GM12878 (cell line): Measurements from ENCODE around the gene LXN. TPM values are rescaled to one million over a fixed set of nuclear protein-coding genes. Genes with fewer than 3 reads are reported as not detected.

ENCODE experiments used
- ATAC-seq: fragments of 200-7000 bp; cut with Tn5 transposase; 3 replicates; pipeline ENCODE4 v1.9.1; 2020; ENCODE audit warnings: mild to moderate bottlenecking, moderate library complexity
- BruUV-seq: library from RNA; stranded (reverse); fragments of 400-500 nt; replicated peaks from 2 replicates; lab custom pipeline; 2021; lab: Mats Ljungman, UMichigan
- CTCF ChIA-PET: fragments of 300-600 bp; sonication (Branson Sonifier 250); formaldehyde crosslinking; extraction: SDS; loops from one replicate; lab custom pipeline; 2021; ENCODE audit warnings: inconsistent platforms; lab: Yijun Ruan, JAX
- POLR2A ChIA-PET: fragments of 350-600 bp; formaldehyde crosslinking; extraction: SDS; loops from one replicate; lab custom pipeline; 2021; ENCODE audit warnings: inconsistent platforms; lab: Charles Lee
- RAD21 ChIA-PET: fragments of 300-600 bp; sonication (Branson Sonifier 250); formaldehyde crosslinking; loops from one replicate; lab custom pipeline; 2023; ENCODE audit warnings: antibody characterized with exemption; ENCODE audit not compliant: unreplicated experiment; lab: Charles Lee
- SMC1A ChIA-PET: fragments of 300-600 bp; sonication (Branson Sonifier 250); formaldehyde crosslinking; loops from one replicate; lab custom pipeline; 2023; ENCODE audit not compliant: unreplicated experiment, uncharacterized antibody; lab: Charles Lee
- DNase-seq: peaks from one replicate; pipeline ENCODE4 v3.0.0-alpha.2; 2011; ENCODE audit warnings: low read depth, low spot score
- FAIRE-seq: peaks from 3 replicates; lab custom pipeline; 2011; peaks lifted over from hg19 to GRCh38; lab: Jason Lieb, UNC
- H2AFZ ChIP-seq: 2 replicates; pipeline ENCODE4 v1.6.0; 2011; ENCODE audit warnings: low read depth, low read length, control low read depth; ENCODE audit not compliant: control insufficient read depth
- H3K27ac ChIP-seq: 2 replicates; pipeline ENCODE4 v1.5.1; 2011; ENCODE audit warnings: control low read depth; ENCODE audit not compliant: control insufficient read depth, insufficient read depth
- H3K27me3 ChIP-seq, 2 experiments: replicated peaks in 1 of 2; 2 replicates each; pipeline versions ENCODE4 v1.6.0 to v1.6.1; 2011; ENCODE audit warnings: low read length in 1 of 2; ENCODE audit not compliant: control insufficient read depth in 2 of 2, insufficient read depth in 2 of 2
- H3K36me3 ChIP-seq, 2 experiments: 2 replicates each; pipeline ENCODE4 v1.5.1; 2011; ENCODE audit warnings: low read length in 1 of 2; ENCODE audit not compliant: control insufficient read depth in 2 of 2, insufficient read depth in 2 of 2
- H3K4me1 ChIP-seq: 2 replicates; pipeline ENCODE4 v1.6.1; 2011; ENCODE audit warnings: mild to moderate bottlenecking, low read length, moderate library complexity, mixed read lengths; ENCODE audit not compliant: control insufficient read depth, insufficient read depth
- H3K4me2 ChIP-seq: 2 replicates; pipeline ENCODE4 v1.6.0; 2011; ENCODE audit warnings: control low read depth; ENCODE audit not compliant: control insufficient read depth, insufficient read depth
- H3K4me3 ChIP-seq: fragments of 200-600 bp; sonication (generic); 2 replicates; pipeline ENCODE4 v1.5.1; 2016
- H3K79me2 ChIP-seq: 2 replicates; pipeline ENCODE4 v1.6.0; 2011; ENCODE audit warnings: low read length; ENCODE audit not compliant: control insufficient read depth, insufficient read depth
- H3K9ac ChIP-seq: 2 replicates; pipeline ENCODE4 v1.8.0; 2011; ENCODE audit warnings: low read length, control low read depth, mixed read lengths; ENCODE audit not compliant: control insufficient read depth, insufficient read depth
- H3K9me3 ChIP-seq: replicated peaks from 3 replicates; pipeline ENCODE4 v1.5.1; 2011; ENCODE audit warnings: mild to moderate bottlenecking, low read length; ENCODE audit not compliant: control insufficient read depth, insufficient read depth
- H4K20me1 ChIP-seq: 2 replicates; pipeline ENCODE4 v1.6.0; 2011; ENCODE audit not compliant: control insufficient read depth, insufficient read depth
- HDAC6 ChIP-seq: fragments of 200-600 bp; sonication (generic); IDR thresholded peaks from one replicate; pipeline ENCODE4 v1.8.0; 2017; ENCODE audit warnings: antibody characterized with exemption; ENCODE audit not compliant: unreplicated experiment
- POLR2A ChIP-seq: IDR thresholded peaks from 2 replicates; pipeline ENCODE4 v1.6.1; 2011; ENCODE audit warnings: low read depth, mild to moderate bottlenecking, low read length
- SMARCA5 ChIP-seq: fragments of 450-650 bp; IDR thresholded peaks from 2 replicates; pipeline ENCODE4 v1.6.1; 2017; ENCODE audit warnings: mild to moderate bottlenecking
- SP1 ChIP-seq: IDR thresholded peaks from one replicate; pipeline ENCODE4 v1.6.1; 2011; ENCODE audit warnings: low read depth, low read length
- WGBS: methylation state at CpG from one replicate; pipeline ENCODE4 v1.1.6; 2016; ENCODE audit warnings: low lambda C conversion rate; ENCODE audit not compliant: insufficient replicate concordance, insufficient coverage; ENCODE audit errors: missing lambda C conversion rate; 5-methylcytosine and 5-hydroxymethylcytosine counted together
- in situ Hi-C: fragments of 300-500 bp; cut with MboI; formaldehyde crosslinking; loops from 9 replicates; pipeline ENCODE4 v1.14.3; 2018; ENCODE audit warnings: mixed read lengths
- intact Hi-C: fragments of 100-400 bp; cut with micrococcal nuclease; formaldehyde crosslinking; loops from one replicate; pipeline ENCODE4 v1.14.2; 2022; ENCODE audit not compliant: unreplicated experiment
- polyA plus RNA-seq, 11 experiments: library from polyadenylated mRNA; depleted of rRNA in 4 of 11; unstranded in 6 of 11; stranded (reverse) in 5 of 11; fragments of >200 nt; fragmentation: Nextera tagmentation in 4 of 11; fragmentation: Illumina TruSeq in 1 of 11; extraction: Ambion mirVana in 4 of 11; extraction: Trizol in 1 of 11; gene quantifications; 1 replicate in 1 of 11; 2 replicates in 10 of 11; pipeline versions ENCODE4 v1.2.1 to v1.2.3, GENCODE V29; 2011 to 2016; ENCODE audit warnings: inconsistent platforms in 2 of 11, missing spikeins in 2 of 11, low read depth in 1 of 11
- small RNA-seq: library from RNA; depleted of rRNA; stranded (forward); fragments of <200 nt; gene quantifications from one replicate; pipeline ENCODE3, GENCODE V24; 2014
- total RNA-seq, 4 experiments: library from RNA; depleted of rRNA in 3 of 4; stranded (reverse); fragments of >200 nt in 3 of 4; fragmentation: Illumina TruSeq in 1 of 4; extraction: Trizol in 1 of 4; gene quantifications; 2 replicates each; pipeline versions ENCODE4 v1.2.1 to v1.2.3, GENCODE V29; 2013 to 2021

LXN gene
- total and polyA plus RNA-seq, 10 of the 15 experiments (the other 5 are each of a cell fraction or from before 2014, with no cell fraction given): 10.7 to 45.0 (median 20.4) TPM

DNA sequence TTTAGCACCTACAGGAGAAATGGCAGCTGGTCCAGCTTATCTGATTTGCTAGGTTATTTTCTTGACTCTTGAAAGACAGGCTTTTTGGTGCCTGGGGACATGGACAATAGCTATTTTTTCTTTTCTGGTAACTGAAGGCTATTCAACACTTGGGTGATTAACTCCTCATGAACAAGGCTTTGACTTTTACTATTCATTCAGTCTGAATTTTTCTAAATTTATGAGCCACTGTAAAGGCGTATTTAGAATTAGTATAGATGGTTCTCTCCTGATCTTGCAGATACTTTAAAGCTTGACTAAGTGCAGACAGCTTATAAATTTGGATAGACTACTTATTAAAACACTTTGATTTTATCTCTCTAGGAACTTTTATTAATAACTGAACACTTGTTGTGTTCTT is 46.6 kb downstream of the LXN start (continued):
- TF ChIP-seq SMARCA5: no peak
- TF ChIP-seq HDAC6: no peak
- TF ChIP-seq SP1: no peak

DNA sequence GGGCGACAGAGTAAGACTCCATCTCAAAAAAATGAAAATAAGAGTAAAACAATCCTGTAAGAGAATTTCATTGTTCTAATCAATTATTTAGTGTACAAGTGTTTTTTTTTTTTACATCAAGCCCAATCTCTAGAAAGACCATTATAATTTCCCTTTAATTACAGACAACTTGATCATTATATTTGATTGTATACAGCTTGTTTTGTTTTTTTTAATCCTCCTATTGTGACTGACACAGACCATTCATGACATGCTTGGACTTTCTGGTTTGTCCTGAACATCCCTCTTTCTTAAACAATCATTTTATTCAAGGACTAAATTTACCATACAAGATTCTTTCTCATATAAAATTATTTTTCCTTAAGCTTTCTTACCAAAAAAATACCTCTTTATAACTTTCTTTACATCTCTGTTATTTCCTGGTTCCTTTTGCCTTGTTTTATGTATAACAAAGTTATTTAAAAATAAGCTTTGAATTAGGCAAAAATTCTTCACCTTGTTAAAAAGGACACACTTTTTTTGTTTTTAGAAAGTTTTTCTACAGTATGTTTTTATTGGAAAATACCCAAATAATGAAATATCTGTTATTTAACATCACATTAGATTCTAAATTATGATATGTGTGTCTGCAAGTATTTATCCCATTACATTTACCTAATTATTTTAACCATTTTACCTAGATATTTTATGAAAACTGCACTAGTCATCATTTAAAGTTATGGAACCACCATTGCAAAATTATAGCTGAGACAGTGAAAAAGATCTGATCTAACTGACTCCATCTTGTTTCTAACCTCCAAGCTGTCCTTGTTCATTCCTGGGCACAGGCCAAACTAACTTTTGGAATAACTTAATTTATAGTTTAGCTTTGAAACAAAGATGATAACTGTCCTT is 54.2 kb downstream of the LXN start:
- Histone ChIP-seq H3K79me2 (no peaks in the 10 kb centered on the region), H3K36me3 (no peaks in the 10 kb centered on the region), H3K27me3 (no peaks in the 10 kb centered on the region), H2AFZ (no peak overlapping the region), H3K27ac (no peak overlapping the region), H3K4me3 (no peak overlapping the region), H3K9ac (no peak overlapping the region), H3K4me2 (no peak overlapping the region), H4K20me1 (no peaks in the 10 kb centered on the region), H3K9me3 (no peaks in the 10 kb centered on the region; the same call in 2 of the 3 replicates), H3K4me1 (no peaks in the 10 kb centered on the region)
- no peak for ATAC-seq
- TF ChIP-seq POLR2A: no peak
- ChIA-PET POLR2A (no interaction called here), CTCF (interaction anchor here (0.7 to 1.3 kb wide), 4 partner anchors 11 to 1830 kb away, joined by 3 read pairs; no protein-coding TSS in a partner anchor), RAD21 (no interaction called here), SMC1A (interaction anchor here (0.9 to 1.4 kb wide), 2 partner anchors 8 to 13 kb away, joined by 3 read pairs; no protein-coding TSS in a partner anchor)
- in situ Hi-C loops (no loop called here), intact Hi-C loops (no loop called here)
- DNase-seq: no peak
- 0% methylated on average over 1 of the region's 1 CpG for WGBS
- no TSS peak for BruUV-seq
- no peak for FAIRE-seq

Small RNA genes within 50 kb of the gene (small RNA-seq; reads per million reads assigned to genes)
- not detected for gene AC025033.1
- not detected for gene AC080013.6

Other genes starting within 250 kb of the LXN start
- 0.16 TPM in 1 of 2 replicates, not detected in the other for gene MLF1, start 101.5 kb downstream of the LXN start, total RNA-seq (2014; rRNA removed)
- 0.23 and 0.27 TPM in 2 replicates for gene MLF1, start 101.5 kb downstream of the LXN start, total RNA-seq (2014; rRNA removed; fragmentation: Illumina TruSeq; extraction: Trizol)
- gene MLF1, start 101.5 kb downstream of the LXN start, total RNA-seq (2021): 0.48 and 0.51 TPM in 2 replicates
- gene MLF1, start 101.5 kb downstream of the LXN start, polyA plus RNA-seq (2011; rRNA removed): 0.69 and 0.82 TPM in 2 replicates
- 0.31 and 1.1 TPM in 2 replicates for gene MLF1, start 101.5 kb downstream of the LXN start, polyA plus RNA-seq (2014; fragmentation: Illumina TruSeq; extraction: Trizol)
- gene MLF1, start 101.5 kb downstream of the LXN start, polyA plus RNA-seq (2014; fragmentation: Nextera tagmentation; extraction: Ambion mirVana): under 1 TPM; 0.39 to 0.42 TPM
- 0.19 and 0.38 TPM in 2 replicates for gene MLF1, start 101.5 kb downstream of the LXN start, polyA plus RNA-seq (2014; rRNA removed)
- gene MLF1, start 101.5 kb downstream of the LXN start, polyA plus RNA-seq (2016; fragmentation: Nextera tagmentation; extraction: Ambion mirVana): under 1 TPM in 1 of 2 experiments, not detected in 1; 0.59 TPM
- 73.4 and 74.8 TPM in 2 replicates for gene GFM1, start 28.1 kb downstream of the LXN start, total RNA-seq (2014; rRNA removed)
- 57.8 and 62.8 TPM in 2 replicates for gene GFM1, start 28.1 kb downstream of the LXN start, total RNA-seq (2014; rRNA removed; fragmentation: Illumina TruSeq; extraction: Trizol)
- gene GFM1, start 28.1 kb downstream of the LXN start, total RNA-seq (2021): 59.2 and 60.3 TPM in 2 replicates
- 43.1 and 58.7 TPM in 2 replicates for gene GFM1, start 28.1 kb downstream of the LXN start, polyA plus RNA-seq (2011; rRNA removed)
- 55.4 and 74.0 TPM in 2 replicates for gene GFM1, start 28.1 kb downstream of the LXN start, polyA plus RNA-seq (2014; fragmentation: Illumina TruSeq; extraction: Trizol)
- gene GFM1, start 28.1 kb downstream of the LXN start, polyA plus RNA-seq (2014; fragmentation: Nextera tagmentation; extraction: Ambion mirVana): 10 to 100 TPM; 36.9 to 43.1 TPM
- gene GFM1, start 28.1 kb downstream of the LXN start, polyA plus RNA-seq (2014; rRNA removed): 38.1 and 45.3 TPM in 2 replicates
- 10 to 100 TPM; 84.2 to 87.2 TPM for gene GFM1, start 28.1 kb downstream of the LXN start, polyA plus RNA-seq (2016; fragmentation: Nextera tagmentation; extraction: Ambion mirVana)
- 0.05 TPM in 1 of 2 replicates, not detected in the other for gene RARRES1, start 59.8 kb upstream of the LXN start, total RNA-seq (2014; rRNA removed)
- not detected in 2 replicates for gene RARRES1, start 59.8 kb upstream of the LXN start, total RNA-seq (2014; rRNA removed; fragmentation: Illumina TruSeq; extraction: Trizol)
- gene RARRES1, start 59.8 kb upstream of the LXN start, total RNA-seq (2021): 0.16 TPM in 1 of 2 replicates, not detected in the other
- gene RARRES1, start 59.8 kb upstream of the LXN start, polyA plus RNA-seq (2011; rRNA removed): not detected in 2 replicates
- gene RARRES1, start 59.8 kb upstream of the LXN start, polyA plus RNA-seq (2014; fragmentation: Illumina TruSeq; extraction: Trizol): not detected in 2 replicates
- under 1 TPM in 1 of 2 experiments, not detected in 1; 0.02 TPM for gene RARRES1, start 59.8 kb upstream of the LXN start, polyA plus RNA-seq (2014; fragmentation: Nextera tagmentation; extraction: Ambion mirVana)
- not detected in 2 replicates for gene RARRES1, start 59.8 kb upstream of the LXN start, polyA plus RNA-seq (2014; rRNA removed)
- under 1 TPM; 0.63 to 0.83 TPM for gene RARRES1, start 59.8 kb upstream of the LXN start, polyA plus RNA-seq (2016; fragmentation: Nextera tagmentation; extraction: Ambion mirVana)
- gene MFSD1, start 129.4 kb upstream of the LXN start, total RNA-seq (2014; rRNA removed): 36.1 and 43.8 TPM in 2 replicates
- gene MFSD1, start 129.4 kb upstream of the LXN start, total RNA-seq (2014; rRNA removed; fragmentation: Illumina TruSeq; extraction: Trizol): 24.3 and 25.1 TPM in 2 replicates
- gene MFSD1, start 129.4 kb upstream of the LXN start, total RNA-seq (2021): 21.1 and 25.3 TPM in 2 replicates
- 32.0 and 37.2 TPM in 2 replicates for gene MFSD1, start 129.4 kb upstream of the LXN start, polyA plus RNA-seq (2011; rRNA removed)
- gene MFSD1, start 129.4 kb upstream of the LXN start, polyA plus RNA-seq (2014; fragmentation: Illumina TruSeq; extraction: Trizol): 22.5 and 27.3 TPM in 2 replicates
- 10 to 100 TPM in 1 of 2 experiments, 1 to 10 TPM in 1; 7.3 to 14.6 TPM for gene MFSD1, start 129.4 kb upstream of the LXN start, polyA plus RNA-seq (2014; fragmentation: Nextera tagmentation; extraction: Ambion mirVana)
- 26.5 and 33.3 TPM in 2 replicates for gene MFSD1, start 129.4 kb upstream of the LXN start, polyA plus RNA-seq (2014; rRNA removed)
- 10 to 100 TPM; 40.8 to 41.7 TPM for gene MFSD1, start 129.4 kb upstream of the LXN start, polyA plus RNA-seq (2016; fragmentation: Nextera tagmentation; extraction: Ambion mirVana)